K562 (cell line): Measurements from ENCODE around the gene ROPN1L. TPM values are rescaled to one million over a fixed set of nuclear protein-coding genes. Genes with fewer than 3 reads are reported as not detected.

Experiments used
- EHMT2 ChIP-seq: fragments of 450-650 bp; IDR thresholded peaks from 2 replicates; pipeline ENCODE4 v1.6.1; 2018; ENCODE audit warnings: antibody characterized with exemption
- FOXK2 ChIP-seq, 2 experiments: fragments of 450-650 bp; IDR thresholded peaks in 1 of 2; conservative IDR thresholded peaks in 1 of 2; 2 replicates each; pipeline ENCODE4 v1.6.1; 2016; ENCODE audit warnings: low read depth in 2 of 2, mild to moderate bottlenecking in 1 of 2
- HDAC6 ChIP-seq: IDR thresholded peaks from 2 replicates; pipeline ENCODE4 v1.6.1; 2012; ENCODE audit warnings: low read depth, mild to moderate bottlenecking, control low read depth, inconsistent platforms, low read length, moderate library complexity
- PHF8 ChIP-seq: fragments of 200-600 bp; sonication (generic); IDR thresholded peaks from 2 replicates; pipeline ENCODE4 v1.6.1; 2012; ENCODE audit warnings: mixed run types, mild to moderate bottlenecking, inconsistent platforms, low read length, moderate library complexity, borderline replicate concordance
- RERE ChIP-seq: sonication (generic); formaldehyde crosslinking; IDR thresholded peaks from 2 replicates; pipeline ENCODE4 v1.8.0; 2023; ENCODE audit warnings: missing genetic modification reagents, mild to moderate bottlenecking, borderline replicate concordance
- SPI1 ChIP-seq: IDR thresholded peaks from 2 replicates; pipeline ENCODE4 v1.6.1; 2011; ENCODE audit warnings: low read depth, low read length, control low read depth, borderline replicate concordance
- ZBTB26 ChIP-seq: fragments of 450-650 bp; formaldehyde crosslinking; IDR thresholded peaks from 2 replicates; pipeline ENCODE4 v1.4.0; 2022; ENCODE audit warnings: missing genetic modification characterization
- ZNF609 ChIP-seq: sonication (generic); formaldehyde crosslinking; IDR thresholded peaks from 2 replicates; pipeline ENCODE4 v1.8.1; 2023; ENCODE audit warnings: missing genetic modification reagents, mild to moderate bottlenecking, borderline replicate concordance
- polyA plus RNA-seq, 8 experiments: library from polyadenylated mRNA; depleted of rRNA in 4 of 8; stranded (reverse) in 5 of 8; unstranded in 3 of 8; fragments of >200 nt; fragmentation: Nextera tagmentation in 2 of 8; fragmentation: Illumina TruSeq in 1 of 8; extraction: Ambion mirVana in 2 of 8; extraction: Trizol in 1 of 8; gene quantifications; 2 replicates each; pipeline versions ENCODE4 v1.2.1 to v1.2.3, GENCODE V29; 2011 to 2014; ENCODE audit warnings: inconsistent platforms in 1 of 8, missing spikeins in 1 of 8
- total RNA-seq, 7 experiments: library from RNA; depleted of rRNA in 6 of 7; stranded (reverse); fragments of >200 nt in 6 of 7; fragmentation: Illumina TruSeq in 2 of 7; extraction: Trizol in 2 of 7; gene quantifications; 2 replicates each; pipeline versions ENCODE4 v1.2.1 to v1.2.3, GENCODE V29; 2011 to 2021; ENCODE audit warnings: low replicate concordance in 1 of 7
- TF ChIP-seq, protein P1 (sequence below): fragments of 450-650 bp; IDR thresholded peaks from 2 replicates; pipeline ENCODE4 v1.6.1; 2017; ENCODE audit warnings: antibody characterized with exemption

The ROPN1L gene
- total and polyA plus RNA-seq, 9 of the 15 experiments (the other 6 are each of a cell fraction or from before 2014, with no cell fraction given) = 0.04 to 0.85 (median 0.24) TPM; not detected in 3

- peak; percentile 53; the same call in 1 of the 2 replicates for TF ChIP-seq RERE (CRISPR knock-in tag)
- 0 out of 2 replicates have a peak, but pooled peaks have one; percentile 3 for TF ChIP-seq ZBTB26 (CRISPR knock-in tag)
- peak; percentile 72 for TF ChIP-seq SPI1
- TF ChIP-seq HDAC6 = no peak
- TF ChIP-seq, protein P1, sequence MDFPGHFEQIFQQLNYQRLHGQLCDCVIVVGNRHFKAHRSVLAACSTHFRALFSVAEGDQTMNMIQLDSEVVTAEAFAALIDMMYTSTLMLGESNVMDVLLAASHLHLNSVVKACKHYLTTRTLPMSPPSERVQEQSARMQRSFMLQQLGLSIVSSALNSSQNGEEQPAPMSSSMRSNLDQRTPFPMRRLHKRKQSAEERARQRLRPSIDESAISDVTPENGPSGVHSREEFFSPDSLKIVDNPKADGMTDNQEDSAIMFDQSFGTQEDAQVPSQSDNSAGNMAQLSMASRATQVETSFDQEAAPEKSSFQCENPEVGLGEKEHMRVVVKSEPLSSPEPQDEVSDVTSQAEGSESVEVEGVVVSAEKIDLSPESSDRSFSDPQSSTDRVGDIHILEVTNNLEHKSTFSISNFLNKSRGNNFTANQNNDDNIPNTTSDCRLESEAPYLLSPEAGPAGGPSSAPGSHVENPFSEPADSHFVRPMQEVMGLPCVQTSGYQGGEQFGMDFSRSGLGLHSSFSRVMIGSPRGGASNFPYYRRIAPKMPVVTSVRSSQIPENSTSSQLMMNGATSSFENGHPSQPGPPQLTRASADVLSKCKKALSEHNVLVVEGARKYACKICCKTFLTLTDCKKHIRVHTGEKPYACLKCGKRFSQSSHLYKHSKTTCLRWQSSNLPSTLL = no peak
- TF ChIP-seq ZNF609 (CRISPR knock-in tag) = peak; percentile 65; the same call in 1 of the 2 replicates
- peak in 1 of 2 experiments; percentile 57; a peak in 1 of 4 replicates for TF ChIP-seq FOXK2 (conservative IDR thresholded peaks at IDR 0.05 in 1 of 2, IDR thresholded peaks at IDR 0.05 in 1 of 2; ENCODE audit: low read depth in 2 of 2)
- TF ChIP-seq EHMT2 = no peak
- peak; percentile 88; the same call in 1 of the 2 replicates for TF ChIP-seq PHF8
Observed at GRCh38 chr5:10441083-10441991, at the start of gene ROPN1L (continued).
